Testis (tissue), 2 donors: Measurements from ENCODE around the gene ZNF784.

ENCODE experiments used
- POLR2A ChIP-seq: fragments of 450-650 bp; IDR thresholded peaks from one replicate; pipeline ENCODE4 v1.6.1; 2017; ENCODE audit warnings: antibody characterized with exemption, mild to moderate bottlenecking, moderate library complexity
- TF ChIP-seq, protein P1 (sequence below), 3 experiments: fragments of 450-650 bp in 2 of 3; fragments of 200-600 bp in 1 of 3; sonication (generic) in 1 of 3; IDR thresholded peaks; one replicate each; pipeline ENCODE4 v1.5.1; 2016 to 2019; ENCODE audit warnings: antibody characterized with exemption in 3 of 3, mild to moderate bottlenecking in 2 of 3, moderate library complexity in 1 of 3

DNA sequence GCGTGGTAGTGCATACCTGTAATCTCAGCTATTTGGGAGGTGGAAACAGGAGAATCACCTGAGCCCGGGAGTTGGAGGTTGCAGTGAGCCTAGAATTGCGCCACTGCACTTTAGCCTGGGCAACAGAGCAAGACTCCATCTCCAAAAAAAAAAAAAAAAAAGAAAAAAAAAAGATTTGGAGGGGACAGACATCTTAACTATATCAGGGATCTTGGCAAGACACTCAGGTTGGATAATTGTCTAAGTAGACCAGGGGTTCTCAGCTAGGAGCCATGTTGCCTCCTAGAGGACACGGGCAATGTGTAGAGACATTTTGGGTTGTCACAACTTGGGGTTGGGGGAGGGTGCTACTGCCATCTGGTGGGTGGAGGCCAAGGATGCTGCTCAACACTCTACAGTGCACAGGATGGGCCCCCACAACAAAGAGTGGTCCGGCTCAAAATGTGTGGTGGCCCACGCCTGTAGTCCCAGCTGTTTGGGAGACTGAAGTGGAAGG lies 14.5 kb upstream of the ZNF784 start:
- TF ChIP-seq, protein P1, sequence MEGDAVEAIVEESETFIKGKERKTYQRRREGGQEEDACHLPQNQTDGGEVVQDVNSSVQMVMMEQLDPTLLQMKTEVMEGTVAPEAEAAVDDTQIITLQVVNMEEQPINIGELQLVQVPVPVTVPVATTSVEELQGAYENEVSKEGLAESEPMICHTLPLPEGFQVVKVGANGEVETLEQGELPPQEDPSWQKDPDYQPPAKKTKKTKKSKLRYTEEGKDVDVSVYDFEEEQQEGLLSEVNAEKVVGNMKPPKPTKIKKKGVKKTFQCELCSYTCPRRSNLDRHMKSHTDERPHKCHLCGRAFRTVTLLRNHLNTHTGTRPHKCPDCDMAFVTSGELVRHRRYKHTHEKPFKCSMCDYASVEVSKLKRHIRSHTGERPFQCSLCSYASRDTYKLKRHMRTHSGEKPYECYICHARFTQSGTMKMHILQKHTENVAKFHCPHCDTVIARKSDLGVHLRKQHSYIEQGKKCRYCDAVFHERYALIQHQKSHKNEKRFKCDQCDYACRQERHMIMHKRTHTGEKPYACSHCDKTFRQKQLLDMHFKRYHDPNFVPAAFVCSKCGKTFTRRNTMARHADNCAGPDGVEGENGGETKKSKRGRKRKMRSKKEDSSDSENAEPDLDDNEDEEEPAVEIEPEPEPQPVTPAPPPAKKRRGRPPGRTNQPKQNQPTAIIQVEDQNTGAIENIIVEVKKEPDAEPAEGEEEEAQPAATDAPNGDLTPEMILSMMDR (IDR thresholded peaks at IDR 0.05), result no peak
- no peak for TF ChIP-seq POLR2A
